Measurements from ENCODE around the gene INSRR. TPM values are rescaled to one million over a fixed set of nuclear protein-coding genes. Genes with fewer than 3 reads are reported as not detected.

Gene INSRR
- total and polyA plus RNA-seq, 2 of the 8 experiments (the other 6 are each of a cell fraction or from before 2014, with no cell fraction given), result 0.02 TPM; not detected in 1

DNA sequence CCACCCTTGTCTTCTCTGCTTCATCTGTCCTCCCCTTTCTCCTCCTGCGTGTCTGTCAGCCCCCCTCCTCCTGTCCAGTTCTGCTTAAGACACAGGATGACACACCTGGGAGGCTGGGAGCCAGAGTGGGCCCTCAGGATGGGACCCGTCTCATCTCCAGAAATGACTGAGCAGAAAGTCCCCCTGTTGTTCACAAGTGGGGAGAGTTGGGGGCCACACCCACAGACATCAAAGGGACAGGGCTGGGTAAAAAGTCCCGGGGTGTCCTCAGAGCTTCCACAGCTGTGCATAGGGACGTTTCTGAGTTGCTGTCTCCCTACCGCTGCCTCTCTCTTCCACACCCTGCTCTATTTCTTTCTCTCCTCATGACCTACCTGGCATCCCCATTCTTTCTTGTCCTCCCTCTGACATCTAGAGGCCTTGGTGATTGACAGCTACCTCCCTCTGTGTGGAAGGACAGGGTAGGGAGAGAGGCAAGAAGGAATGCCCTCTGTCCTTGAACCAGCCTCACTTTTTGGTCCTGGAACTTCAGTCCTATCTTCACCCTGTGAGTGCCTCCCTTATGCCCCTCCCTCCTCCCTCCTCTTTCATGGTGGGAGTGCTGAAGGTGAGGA, 22.8 kb downstream of the INSRR start:
- no peak overlapping the region for H3K4me3 ChIP-seq (ENCODE audit: extremely low read depth in 1 of 4, insufficient read depth in 2 of 4, low read depth in 3 of 4, low read length in 4 of 4)
- H3K23me2 ChIP-seq (ENCODE audit: low read depth, low read length), result no peaks in the 10 kb centered on the region
- H2BK120ac ChIP-seq (replicated peaks; ENCODE audit: low read depth, low read length), result no peak overlapping the region
- H3K18ac ChIP-seq (ENCODE audit: extremely low read depth, low read length), result no peak overlapping the region
- no peak for FAIRE-seq
- no peak overlapping the region for H3K4ac ChIP-seq (replicated peaks; ENCODE audit: insufficient read length, low read depth, low read length)
- H3K79me2 ChIP-seq (ENCODE audit: control insufficient read depth in 1 of 2, insufficient read depth in 2 of 2, low read length in 2 of 2), result no peaks in the 10 kb centered on the region
- H3K9ac ChIP-seq (replicated peaks in 1 of 4; ENCODE audit: extremely low read depth in 1 of 4, low read depth in 3 of 4, low read length in 3 of 4), result no peak overlapping the region
- CTCF ChIA-PET (ENCODE audit: partially characterized antibody), result interaction anchor here (1.0 to 22.0 kb wide), 15 partner anchors 10 to 158 kb away, joined by 3 to 556 read pairs (median 29); partner anchors contain the start of genes INSRR, LRRC71, NTRK1 and PEAR1
- WGBS, 2 experiments (ENCODE audit: extremely low coverage in 1 of 2, insufficient coverage in 1 of 2, insufficient read length in 1 of 2, insufficient replicate concordance in 2 of 2, low coverage in 1 of 2, low lambda C conversion rate in 2 of 2, missing lambda C conversion rate in 1 of 2), result 73% methylated on average over 5 of the region's 5 CpGs; no CpG with 5 or more reads in 1 of the 2 experiments
- POLR2A ChIA-PET (ENCODE audit: partially characterized antibody), result interaction anchor here (0.5 kb wide), 1 partner anchor 196 kb away, joined by 4 read pairs; no protein-coding TSS in a partner anchor
- peaks cover 0 to 10% (median 5%) of the 10 kb centered on the region in 4 experiments; a peak in 5 of 7 replicates for H3K27me3 ChIP-seq (replicated peaks in 1 of 4; ENCODE audit: control insufficient read depth in 3 of 4, extremely low read depth in 1 of 4, insufficient read depth in 3 of 4, low read length in 3 of 4)
- no peaks in the 10 kb centered on the region for H4K20me1 ChIP-seq (replicated peaks in 1 of 2; ENCODE audit: control insufficient read depth in 1 of 2, insufficient read depth in 2 of 2, low read length in 2 of 2)
- H3K9me3 ChIP-seq (ENCODE audit: insufficient read depth in 2 of 2, low read depth in 1 of 2, low read length in 1 of 2), result no peaks in the 10 kb centered on the region
- H3K79me1 ChIP-seq (ENCODE audit: low read depth, low read length), result no peaks in the 10 kb centered on the region
- H3K36me3 ChIP-seq (ENCODE audit: control insufficient read depth in 2 of 4, insufficient read depth in 4 of 4, low read length in 3 of 4), result no peaks in the 10 kb centered on the region
- H3K23ac ChIP-seq (ENCODE audit: insufficient read length), result no peak overlapping the region
- H2AK5ac ChIP-seq (ENCODE audit: low read depth, low read length), result no peak overlapping the region
- H3K27ac ChIP-seq (ENCODE audit: low read depth, low read length), result no peak overlapping the region
- no peak for DNase-seq (ENCODE audit: low read depth in 1 of 2, low spot score in 2 of 2)
- no peak overlapping the region for H2AFZ ChIP-seq (ENCODE audit: low read length)
- H2BK12ac ChIP-seq (ENCODE audit: low read depth, low read length), result no peak overlapping the region
- no peak overlapping the region for H4K5ac ChIP-seq (ENCODE audit: insufficient read length, low read depth, low read length)
- H2BK15ac ChIP-seq (ENCODE audit: low read length), result no peak overlapping the region
- no peak overlapping the region for H3K4me2 ChIP-seq (ENCODE audit: insufficient read depth in 1 of 2, low read depth in 2 of 2, low read length in 2 of 2)
- H4K8ac ChIP-seq (ENCODE audit: extremely low read depth, insufficient read depth, low read length), result no peak overlapping the region
- no peak overlapping the region for H2BK20ac ChIP-seq (ENCODE audit: low read length)
- no peak overlapping the region for H3K14ac ChIP-seq (ENCODE audit: insufficient read length)
- no peak overlapping the region for H3K56ac ChIP-seq (replicated peaks; ENCODE audit: insufficient read length, low read depth, low read length)
- no peak overlapping the region for H2BK5ac ChIP-seq (ENCODE audit: low read depth, low read length)
- H4K91ac ChIP-seq (replicated peaks; ENCODE audit: insufficient read length, low read length), result no peak overlapping the region
- peaks cover 0 to 2% (median under 1%) of the 10 kb centered on the region in 4 experiments; a peak in 3 of 7 replicates for H3K4me1 ChIP-seq (replicated peaks in 1 of 4; ENCODE audit: control insufficient read depth in 3 of 4, insufficient read depth in 4 of 4, low read length in 3 of 4)
- TF ChIP-seq TAF1 (IDR thresholded peaks at IDR 0.05; ENCODE audit: low read depth, low read length) (no peak), TCF12 (IDR thresholded peaks at IDR 0.05; ENCODE audit: low read depth, low read length) (no peak), ZNF274 (IDR thresholded peaks at IDR 0.05; ENCODE audit: borderline replicate concordance, extremely low read depth, low read length) (no peak)
